Fibroblast of the conjunctiva (primary cell): ENCODE data around the gene EEFSEC.

Experiments
- DNase-seq: peaks from one replicate; pipeline ENCODE4 v3.0.0-alpha.2; 2010; ENCODE audit warnings: low read depth

EEFSEC gene

DNA sequence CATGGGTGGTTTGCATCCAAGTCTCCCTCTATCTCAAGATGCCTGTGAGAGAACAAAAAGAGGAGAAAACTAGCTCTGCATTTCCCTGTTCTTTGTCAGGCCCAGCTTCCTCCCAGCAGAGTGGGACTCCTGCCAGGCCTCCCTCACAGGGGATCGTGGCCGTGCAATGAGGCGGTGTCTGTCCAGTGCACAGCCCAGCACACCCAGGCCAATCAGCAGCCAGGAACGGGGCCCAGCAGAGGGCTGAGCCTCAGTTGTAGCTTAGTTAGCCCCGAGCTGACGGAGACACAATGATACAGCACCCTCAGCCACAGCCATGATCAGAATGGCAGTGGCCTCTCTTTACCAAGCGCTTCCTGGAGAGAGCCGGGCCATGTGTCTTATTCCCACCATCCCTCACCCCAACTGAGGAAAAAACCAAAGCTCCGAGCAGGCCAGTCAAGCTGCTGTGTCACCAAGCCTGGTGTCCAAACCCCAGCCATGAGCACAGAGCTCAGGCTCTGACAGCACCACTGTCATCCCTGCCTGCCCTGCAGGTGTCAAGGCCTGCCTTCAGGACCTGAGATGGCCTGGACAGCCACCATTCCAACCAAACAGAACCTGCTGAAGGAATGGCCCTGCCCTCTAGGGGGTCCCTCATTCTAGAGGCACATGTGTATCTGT is 242.3 kb downstream of the EEFSEC start:
- DNase-seq = no peak

DNA sequence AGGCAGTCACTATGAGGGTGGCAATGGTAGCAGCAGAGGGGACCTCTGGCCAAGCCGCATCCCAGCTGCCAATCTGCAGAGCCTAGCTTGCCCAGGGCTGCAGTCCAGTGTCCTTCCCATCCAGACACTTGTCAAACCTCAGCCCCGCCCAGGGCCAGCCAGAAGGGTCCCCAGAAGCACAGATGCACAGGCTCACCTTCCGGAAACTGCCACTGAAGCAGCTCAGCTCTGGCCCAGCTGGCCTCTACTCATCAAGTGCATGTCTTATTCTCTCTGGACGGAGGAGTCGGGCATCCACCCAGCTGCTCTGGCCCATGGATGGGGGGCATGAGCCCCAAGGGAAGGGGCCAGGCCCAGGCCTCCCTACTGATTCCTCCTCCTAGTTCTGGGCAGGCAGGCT is 244.2 kb downstream of the EEFSEC start:
- no peak for DNase-seq

- no peak for DNase-seq
Observed at GRCh38 chr3:128398586-128398985, 245.3 kb downstream of the EEFSEC start.

DNA sequence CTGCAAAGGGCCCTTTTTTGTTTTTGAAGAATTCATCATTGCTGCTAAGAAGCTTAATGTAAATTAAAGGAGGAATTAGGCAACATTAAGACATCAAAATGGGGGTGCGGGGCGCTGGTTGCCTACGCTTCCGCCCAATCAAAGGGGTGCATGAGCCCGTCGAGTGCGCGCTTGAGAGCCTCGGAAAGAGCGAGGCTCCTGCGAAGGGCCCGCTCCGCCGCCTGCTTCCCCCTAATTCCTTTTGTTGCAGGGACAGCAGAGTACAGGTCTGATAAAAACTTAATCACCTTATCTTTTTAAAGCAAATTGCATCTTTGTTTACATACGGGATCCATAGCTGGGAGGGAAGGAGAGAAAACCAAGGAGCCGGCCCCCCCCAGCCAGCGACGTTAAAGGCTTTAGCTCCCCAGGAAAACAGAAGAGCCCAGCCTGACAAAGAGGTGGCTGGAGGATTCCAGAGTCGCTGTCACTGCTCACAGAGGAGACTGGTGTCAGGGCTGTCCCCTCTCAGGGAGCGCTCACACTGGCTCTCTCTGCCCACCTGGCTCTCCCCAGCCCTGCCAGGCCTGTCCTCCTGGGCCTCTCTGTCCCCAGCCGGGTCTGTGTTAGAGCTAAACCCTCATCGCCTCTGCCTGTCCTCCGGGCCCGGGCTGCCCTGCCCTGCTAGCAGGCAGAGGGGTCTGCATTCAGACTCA is 246.1 kb downstream of the EEFSEC start:
- no peak for DNase-seq

DNA sequence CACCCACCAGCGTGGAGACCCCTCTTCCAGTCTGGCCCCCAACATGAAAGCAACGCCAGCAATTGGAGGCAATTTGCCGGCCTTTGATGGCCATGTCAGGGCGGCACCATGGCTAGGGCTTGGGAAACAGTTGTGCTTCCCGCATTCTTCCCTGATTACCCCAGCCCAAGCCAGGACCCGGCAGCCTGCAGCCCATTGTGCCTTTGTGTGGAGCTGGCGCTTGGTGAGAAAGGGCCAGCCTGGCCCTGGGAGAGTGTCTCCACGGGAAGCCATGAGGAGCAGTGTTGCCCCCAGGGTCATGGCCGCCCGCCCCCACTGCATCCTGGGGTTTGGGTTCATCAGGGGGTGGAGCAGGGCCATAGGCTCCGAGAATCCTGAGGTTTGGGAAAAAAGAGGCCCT is 247.4 kb downstream of the EEFSEC start:
- DNase-seq = no peak

GRCh38 chr3:128402319-128402718 is 249.0 kb downstream of the EEFSEC start:
- no peak for DNase-seq

GRCh38 chr3:128402998-128403397 is 249.7 kb downstream of the EEFSEC start:
- no peak for DNase-seq

DNA sequence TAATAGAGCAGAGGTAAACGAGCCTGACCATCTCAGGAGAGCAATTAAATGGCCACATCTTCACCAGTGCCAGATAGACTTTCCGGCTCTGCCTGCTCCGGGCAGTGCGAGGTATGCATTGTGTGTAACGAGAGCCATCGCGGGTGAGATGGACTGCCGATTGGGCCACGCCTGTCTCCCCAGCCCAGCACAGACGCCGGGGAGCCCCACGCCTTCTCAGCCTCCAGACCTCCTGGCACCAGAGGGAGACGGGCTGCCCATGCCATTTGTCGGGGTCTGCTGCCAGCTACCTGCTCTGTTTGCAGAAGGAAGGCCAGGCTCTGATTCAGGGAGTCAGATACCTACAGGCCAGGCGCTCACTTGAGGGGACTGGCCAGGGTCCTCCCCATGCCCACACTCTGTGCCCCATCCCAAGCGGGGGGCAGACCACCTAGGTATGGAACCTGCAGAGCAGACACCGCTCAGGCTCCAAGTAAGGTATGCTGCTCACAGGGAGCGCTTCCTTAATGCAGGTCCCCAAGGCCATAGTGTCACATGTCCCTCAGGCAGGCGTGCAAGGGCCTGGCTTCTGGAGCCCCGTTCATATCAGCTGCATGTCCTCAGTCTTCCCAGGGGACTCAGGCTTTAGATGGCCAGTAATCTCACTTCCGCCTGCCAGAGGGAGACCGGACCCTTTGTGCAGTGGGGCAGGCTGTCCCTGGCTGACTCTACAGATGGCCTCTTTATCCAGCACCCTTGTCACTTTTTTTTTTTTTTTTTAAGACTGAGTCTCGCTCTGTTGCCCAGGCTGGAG is 251.2 kb downstream of the EEFSEC start:
- DNase-seq = no peak

- DNase-seq = no peak
Observed at GRCh38 chr3:128405554-128406277, 252.4 kb downstream of the EEFSEC start.

DNA sequence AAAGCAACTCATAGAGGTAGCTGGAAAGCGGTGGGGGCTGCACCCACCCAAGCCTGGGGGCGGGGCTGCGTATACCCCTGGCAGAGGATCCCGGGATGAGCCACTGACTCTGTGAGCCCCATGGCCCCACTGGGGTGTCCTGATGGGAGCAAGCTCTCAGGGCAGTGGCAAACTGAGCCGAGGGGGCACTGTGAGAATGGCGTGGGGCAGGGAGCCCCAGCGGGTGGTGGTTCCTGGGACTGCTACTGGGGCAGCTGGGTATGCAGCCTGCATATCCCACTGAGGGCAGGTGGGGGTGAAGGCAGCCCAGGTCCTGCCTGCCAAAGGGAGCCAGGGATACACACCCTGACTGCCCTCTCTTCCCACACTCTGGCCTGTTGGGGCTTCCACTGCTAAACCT is 254.0 kb downstream of the EEFSEC start:
- no peak for DNase-seq

DNA sequence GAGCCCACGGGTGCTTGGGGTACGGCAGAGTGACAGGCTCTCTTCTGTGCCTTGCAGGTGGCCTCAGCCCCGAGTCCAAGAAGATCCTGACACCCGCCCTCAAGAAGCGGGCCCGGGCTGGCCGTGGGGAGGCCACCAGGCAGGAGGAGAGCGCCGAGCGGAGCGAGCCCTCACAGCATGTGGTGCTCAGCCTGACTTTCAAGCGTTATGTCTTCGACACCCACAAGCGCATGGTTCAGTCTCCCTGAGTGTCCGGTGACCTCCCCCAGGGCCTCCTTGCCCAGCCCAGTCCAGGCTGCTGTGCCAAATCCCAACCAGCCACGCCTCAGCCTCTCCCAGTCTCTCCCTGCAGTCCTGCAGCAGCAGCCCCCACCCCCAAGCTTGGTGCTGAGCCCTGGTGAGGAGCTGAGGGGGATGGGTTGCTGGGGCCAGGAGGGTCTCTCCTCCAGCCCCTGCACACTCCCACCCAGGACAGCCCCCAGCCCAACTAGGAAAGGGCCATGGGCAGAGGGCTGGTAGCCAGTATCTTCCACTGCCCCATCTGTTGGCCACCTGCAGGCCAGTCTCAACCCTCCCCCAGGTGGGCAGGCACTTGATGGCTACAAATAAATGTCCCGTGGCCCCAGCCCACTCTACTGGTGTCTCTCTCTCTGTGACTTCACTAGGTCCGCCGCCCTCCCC is 254.9 kb downstream of the EEFSEC start:
- no peak for DNase-seq

GRCh38 chr3:128408693-128409623 is 255.7 kb downstream of the EEFSEC start:
- no peak for DNase-seq

DNA sequence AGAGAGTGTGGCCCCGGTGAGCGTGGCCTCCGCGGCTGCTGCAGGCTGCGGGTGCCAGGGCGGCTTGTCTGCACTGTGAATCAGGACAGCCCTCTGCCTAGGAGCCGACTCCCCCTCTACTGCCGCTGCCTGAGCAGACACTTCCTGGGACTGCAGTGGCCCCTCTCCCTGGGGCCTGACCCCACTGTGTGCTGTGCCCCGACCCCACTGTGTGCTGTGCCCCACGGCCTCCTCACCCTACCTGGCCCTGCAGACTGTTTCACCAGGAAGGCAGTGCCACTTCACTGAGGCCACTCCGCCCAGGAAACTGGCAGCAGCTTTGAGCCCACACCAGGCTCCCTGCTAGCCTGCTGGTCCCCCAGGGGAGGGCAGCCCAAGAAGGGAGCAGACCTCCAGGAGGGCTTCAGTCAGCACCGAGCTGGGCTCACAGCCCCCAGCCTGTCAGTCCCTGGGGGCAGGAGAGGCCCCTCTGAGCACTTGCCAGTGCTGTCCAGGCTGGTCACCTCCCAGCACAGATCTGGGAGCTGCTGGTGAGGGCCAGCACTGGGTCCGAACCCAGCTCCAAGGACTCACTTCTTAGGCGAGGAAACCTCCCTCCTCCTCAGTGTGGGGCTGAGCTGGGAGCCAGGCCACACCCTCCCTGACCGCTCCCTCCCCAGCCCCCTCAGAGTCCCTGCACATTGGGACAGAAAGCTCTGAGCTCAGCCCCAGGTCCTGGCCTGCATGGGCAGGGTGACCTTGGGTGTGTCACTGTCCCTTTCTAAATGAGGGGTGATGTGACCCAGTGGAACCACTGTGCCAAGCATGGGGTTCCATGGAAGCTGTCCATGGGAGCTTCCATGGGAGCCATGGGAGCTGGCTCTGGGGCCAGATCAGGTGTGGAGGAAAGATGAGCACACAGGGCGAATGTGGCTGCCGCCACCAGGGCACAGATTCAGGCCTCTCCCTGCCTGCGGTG is 256.6 kb downstream of the EEFSEC start:
- DNase-seq = no peak

DNA sequence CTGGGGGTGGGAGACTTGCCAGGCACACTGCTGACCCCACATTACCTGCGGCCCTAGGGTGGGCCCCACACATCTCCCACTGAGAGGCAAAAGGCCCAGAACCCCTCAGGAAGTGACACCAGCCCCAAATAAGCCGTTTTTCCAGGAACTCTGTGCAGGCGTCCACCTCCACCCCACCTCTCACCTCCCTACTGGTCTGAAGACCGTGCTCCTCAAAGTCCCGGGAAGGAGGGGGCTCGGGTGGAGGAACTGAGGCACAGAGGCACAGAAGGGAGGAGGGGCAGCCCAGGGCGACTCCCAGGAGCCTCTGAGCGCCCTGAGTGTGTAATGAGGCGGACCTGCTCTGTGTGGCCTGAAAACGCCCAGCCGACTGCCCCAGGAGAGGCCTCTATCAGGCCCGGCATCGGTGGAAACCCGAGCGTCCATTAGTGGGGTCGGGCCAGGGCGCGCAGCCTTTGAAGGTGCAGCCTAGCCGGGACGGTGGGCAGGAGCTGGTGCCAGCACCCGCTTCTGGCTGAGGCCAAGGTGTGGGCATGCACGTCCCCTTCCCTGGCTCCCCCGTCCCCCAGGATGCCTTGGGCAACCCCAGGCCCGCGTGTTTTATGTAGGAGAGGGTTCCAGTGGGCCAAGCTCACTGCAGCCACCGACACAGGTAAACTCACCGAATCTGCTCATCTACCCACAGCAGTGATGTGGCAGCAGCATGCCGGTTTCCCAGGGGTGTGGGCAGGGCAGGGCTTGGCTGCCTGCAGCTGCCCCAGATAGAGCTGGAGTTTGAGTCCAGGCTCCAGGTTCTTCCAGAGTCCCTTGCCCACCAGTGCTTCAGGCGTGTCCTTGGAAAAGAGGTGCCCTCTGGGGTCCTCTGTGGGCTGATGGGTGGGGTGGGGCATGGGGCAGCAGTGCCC is 257.6 kb downstream of the EEFSEC start:
- no peak for DNase-seq

DNA sequence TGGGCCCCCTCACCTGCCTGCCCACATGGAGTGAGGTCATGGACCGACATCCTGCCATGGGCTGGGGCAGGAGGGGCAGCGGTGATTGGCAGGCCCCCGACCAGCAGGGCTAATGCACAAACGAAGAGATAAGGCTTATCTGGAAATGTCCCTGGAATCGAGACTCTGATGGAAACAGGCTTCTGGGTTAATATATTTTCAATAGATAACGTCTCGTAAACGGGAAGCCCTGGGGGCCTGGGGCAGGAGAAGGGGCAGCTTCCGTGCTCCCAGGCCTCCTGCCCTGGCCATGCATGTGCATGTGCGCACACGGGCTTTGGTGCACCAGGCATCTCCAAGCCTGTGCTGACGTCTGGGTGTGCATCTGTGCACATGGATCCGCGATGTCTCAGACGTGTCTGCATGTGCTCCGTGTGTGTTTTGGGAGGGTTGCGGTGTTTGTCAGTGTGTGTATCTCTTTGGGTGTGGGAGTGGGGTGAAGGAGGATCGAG is 258.3 kb downstream of the EEFSEC start:
- DNase-seq = no peak

DNA sequence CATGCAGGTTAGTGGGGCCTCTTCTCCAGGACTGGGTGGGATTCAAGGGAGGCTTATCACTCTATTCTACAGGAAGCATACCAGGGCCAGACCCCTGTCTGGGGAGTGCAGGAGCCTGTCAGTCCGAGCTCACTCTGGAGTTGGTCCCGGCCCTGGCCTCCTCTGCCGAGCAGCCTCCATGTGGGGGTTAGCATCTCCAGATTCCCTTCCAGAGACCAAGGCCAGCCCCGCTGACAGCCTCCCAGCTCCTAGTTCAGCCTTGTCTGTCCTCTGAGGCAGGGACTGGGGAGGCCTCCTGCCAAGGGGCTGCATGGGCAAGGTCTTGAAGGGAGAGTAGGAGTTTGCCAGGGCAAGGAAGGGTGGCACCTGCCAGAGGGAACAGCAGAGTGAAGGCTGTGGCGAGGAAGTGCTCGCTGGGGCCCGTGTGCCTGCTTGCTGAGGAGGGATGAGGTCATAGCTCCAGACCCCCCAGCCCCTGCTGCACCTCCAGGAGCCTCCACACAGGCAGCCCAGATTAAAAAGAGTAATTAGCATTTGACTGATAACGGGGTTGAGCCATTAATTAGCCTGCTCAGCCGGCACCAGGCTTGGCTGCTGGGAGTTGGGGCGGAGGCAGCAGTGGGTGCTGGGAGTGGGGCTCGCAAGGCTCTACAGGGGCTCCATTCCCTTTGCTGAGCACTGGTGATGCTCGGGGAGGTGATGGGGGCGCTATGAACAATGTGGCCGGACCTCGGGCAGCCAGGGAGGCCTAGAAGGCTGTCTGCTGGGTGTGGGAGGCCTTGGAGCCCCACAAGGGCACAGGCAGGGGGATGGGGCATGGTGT is 259.1 kb downstream of the EEFSEC start:
- DNase-seq = no peak

DNA sequence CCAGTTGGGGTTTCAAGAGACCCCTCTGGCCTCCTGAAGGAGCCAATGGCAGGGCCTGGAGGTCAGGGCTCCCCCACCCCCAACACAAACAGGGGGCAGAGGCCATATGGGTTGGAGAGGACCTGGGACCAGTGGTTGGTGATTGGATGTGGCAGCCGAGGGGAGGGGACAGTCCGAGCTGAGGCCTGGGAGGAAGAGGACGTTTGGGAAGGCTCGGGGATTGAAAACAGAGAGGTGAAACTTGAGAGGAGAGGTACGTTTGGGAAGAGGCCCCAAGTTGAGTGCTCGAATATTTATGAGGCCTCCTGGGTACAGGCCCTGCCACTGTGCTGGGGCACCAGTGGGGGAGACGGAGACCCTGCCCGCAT is 259.7 kb downstream of the EEFSEC start:
- no peak for DNase-seq
